Liver (tissue), 9 donors: ENCODE measurements around the gene PKIG. TPM values are rescaled to one million over a fixed set of nuclear protein-coding genes. Genes with fewer than 3 reads are reported as not detected.

ENCODE experiments used
- DNase-seq: peaks from one replicate; pipeline ENCODE4 v3.0.0-alpha.2; 2017; ENCODE audit warnings: low spot score
- H3K27ac ChIP-seq, 2 donors: one replicate each; pipeline ENCODE4 v1.7.0; 2013; ENCODE audit warnings: inconsistent platforms in 2 of 2, low read length in 2 of 2, control low read depth in 1 of 2, low read depth in 1 of 2, mild to moderate bottlenecking in 1 of 2
- H3K27me3 ChIP-seq, 4 donors: one replicate each; pipeline versions ENCODE4 v1.6.1 to v1.7.0; 2013; ENCODE audit warnings: low read length in 3 of 4, inconsistent platforms in 1 of 4, mild to moderate bottlenecking in 1 of 4, moderate library complexity in 1 of 4; ENCODE audit not compliant: control insufficient read depth in 4 of 4, insufficient read depth in 4 of 4
- H3K36me3 ChIP-seq, 4 donors: one replicate each; pipeline versions ENCODE4 v1.6.1 to v1.7.0; 2013; ENCODE audit warnings: low read length in 3 of 4, mild to moderate bottlenecking in 3 of 4, low read depth in 1 of 4, moderate library complexity in 1 of 4; ENCODE audit not compliant: control insufficient read depth in 4 of 4, insufficient read depth in 3 of 4
- H3K4me1 ChIP-seq, 4 donors: one replicate each; pipeline versions ENCODE4 v1.6.1 to v1.7.0; 2013; ENCODE audit warnings: low read length in 3 of 4, mild to moderate bottlenecking in 3 of 4, moderate library complexity in 1 of 4; ENCODE audit not compliant: control insufficient read depth in 4 of 4, insufficient read depth in 4 of 4
- H3K4me3 ChIP-seq, 3 donors: one replicate each; pipeline versions ENCODE4 v1.6.1 to v1.7.0; 2013; ENCODE audit warnings: low read length in 3 of 3, control low read depth in 1 of 3, low read depth in 1 of 3, mild to moderate bottlenecking in 1 of 3
- H3K9ac ChIP-seq, 2 donors: one replicate each; pipeline ENCODE4 v1.7.0; 2013; ENCODE audit warnings: low read length in 2 of 2, mild to moderate bottlenecking in 2 of 2, moderate library complexity in 2 of 2, control low read depth in 1 of 2, low read depth in 1 of 2
- H3K9me3 ChIP-seq, 4 donors: one replicate each; pipeline versions ENCODE4 v1.6.1 to v1.7.0; 2013; ENCODE audit warnings: low read length in 3 of 4; ENCODE audit not compliant: control insufficient read depth in 4 of 4
- ATF3 ChIP-seq: IDR thresholded peaks from 2 replicates; pipeline ENCODE4 v1.6.1; 2016; ENCODE audit warnings: antibody characterized with exemption
- CTCF ChIP-seq: fragments of 150-350 bp; IDR thresholded peaks from 2 replicates; pipeline ENCODE4 v1.5.1; 2017; ENCODE audit warnings: improper control_type of control experiment, low read depth, low read length; ENCODE audit not compliant: missing input control
- EGR1 ChIP-seq, 2 donors: IDR thresholded peaks; 2 replicates each; pipeline ENCODE4 v1.6.1; 2016 to 2018; ENCODE audit warnings: antibody characterized with exemption in 2 of 2, low read depth in 2 of 2
- FOXA1 ChIP-seq: IDR thresholded peaks from 2 replicates; pipeline ENCODE4 v1.6.1; 2016; ENCODE audit warnings: antibody characterized with exemption
- FOXA2 ChIP-seq: IDR thresholded peaks from 2 replicates; pipeline ENCODE4 v1.6.1; 2016; ENCODE audit warnings: antibody characterized with exemption
- GABPA ChIP-seq, 2 donors: IDR thresholded peaks in 1 of 2; conservative IDR thresholded peaks in 1 of 2; 2 replicates each; pipeline ENCODE4 v1.6.1; 2016; ENCODE audit warnings: antibody characterized with exemption in 2 of 2, mild to moderate bottlenecking in 1 of 2, moderate library complexity in 1 of 2
- HNF4A ChIP-seq, 2 donors: conservative IDR thresholded peaks; 2 replicates each; pipeline ENCODE4 v1.6.1; 2016; ENCODE audit warnings: antibody characterized with exemption in 2 of 2, mild to moderate bottlenecking in 2 of 2
- HNF4G ChIP-seq: IDR thresholded peaks from 2 replicates; pipeline ENCODE4 v1.6.1; 2016; ENCODE audit warnings: antibody characterized with exemption
- JUND ChIP-seq, 2 donors: IDR thresholded peaks; 2 replicates each; pipeline ENCODE4 v1.6.1; 2016; ENCODE audit warnings: antibody characterized with exemption in 2 of 2
- MAX ChIP-seq: IDR thresholded peaks from 2 replicates; pipeline ENCODE4 v1.6.1; 2016; ENCODE audit warnings: antibody characterized with exemption
- NR2F2 ChIP-seq: IDR thresholded peaks from 2 replicates; pipeline ENCODE4 v1.6.1; 2016; ENCODE audit warnings: antibody characterized with exemption
- RAD21 ChIP-seq, 2 donors: IDR thresholded peaks; 2 replicates each; pipeline ENCODE4 v1.6.1; 2016; ENCODE audit warnings: antibody characterized with exemption in 2 of 2, mild to moderate bottlenecking in 2 of 2
- REST ChIP-seq: IDR thresholded peaks from 2 replicates; pipeline ENCODE4 v1.6.1; 2016; ENCODE audit warnings: antibody characterized with exemption, mild to moderate bottlenecking
- RXRA ChIP-seq, 2 donors: IDR thresholded peaks; 2 replicates each; pipeline ENCODE4 v1.6.1; 2017 to 2018; ENCODE audit warnings: antibody characterized with exemption in 2 of 2, mild to moderate bottlenecking in 1 of 2
- SP1 ChIP-seq: IDR thresholded peaks from 2 replicates; pipeline ENCODE4 v1.6.1; 2018; ENCODE audit warnings: antibody characterized with exemption, mild to moderate bottlenecking
- TAF1 ChIP-seq: conservative IDR thresholded peaks from 2 replicates; pipeline ENCODE4 v1.6.1; 2016; ENCODE audit warnings: antibody characterized with exemption, mild to moderate bottlenecking
- YY1 ChIP-seq: IDR thresholded peaks from 2 replicates; pipeline ENCODE4 v1.6.1; 2016; ENCODE audit warnings: antibody characterized with exemption, mild to moderate bottlenecking
- ZBTB33 ChIP-seq: IDR thresholded peaks from 2 replicates; pipeline ENCODE4 v1.6.1; 2016; ENCODE audit warnings: antibody characterized with exemption
- WGBS: extraction: QIAGEN DNeasy Blood & Tissue Kit; methylation state at CpG from one replicate; pipeline ENCODE4 v1.1.7; 2013; 5-methylcytosine and 5-hydroxymethylcytosine counted together
- polyA plus RNA-seq, 2 donors: library from polyadenylated mRNA; stranded (reverse) in 1 of 2; unstranded in 1 of 2; fragments of 200-250 nt in 1 of 2; fragments of >200 nt in 1 of 2; fragmentation: Nextera tagmentation in 1 of 2; extraction: Ambion mirVana in 1 of 2; gene quantifications; one replicate each; pipeline versions ENCODE4 v1.2.1 to v1.2.3, GENCODE V29; 2013 to 2015
- total RNA-seq, 2 donors: library from RNA; depleted of rRNA; stranded (reverse); fragments of >200 nt; gene quantifications; one replicate each; pipeline ENCODE4 v1.2.3, GENCODE V29; 2014
- donor health status: healthy.
- donor health status: healthy.
- donor health status: healthy.
- donor health status: healthy.
- donor health status: healthy.

Gene PKIG
- total and polyA plus RNA-seq, 4 donors: 10.6 to 24.3 (median 23.4) TPM

GRCh38 chr20:44664131-44664530 lies 81.8 kb downstream of the PKIG start:
- Histone ChIP-seq H3K27me3 (no peaks in the 10 kb centered on the region), H3K36me3 (no peaks in the 10 kb centered on the region), H3K9me3 (no peaks in the 10 kb centered on the region), H3K9ac (no peak overlapping the region), H3K4me3 (no peak overlapping the region), H3K27ac (no peak overlapping the region), H3K4me1 (no peaks in the 10 kb centered on the region)
- WGBS: 54% methylated on average over 3 of the region's 3 CpGs
- DNase-seq: no peak
- TF ChIP-seq RAD21 (IDR thresholded peaks at IDR 0.05) (no peak), HNF4A (conservative IDR thresholded peaks at IDR 0.05) (no peak), CTCF (no peak), SP1 (no peak), MAX (no peak), NR2F2 (no peak), HNF4G (no peak), EGR1 (IDR thresholded peaks at IDR 0.05; ENCODE audit: low read depth in 2 of 2) (no peak), ZBTB33 (no peak), REST (no peak), ATF3 (no peak), RXRA (IDR thresholded peaks at IDR 0.05) (no peak), FOXA2 (no peak), TAF1 (no peak), YY1 (no peak), GABPA (IDR thresholded peaks at IDR 0.05 in 1 of 2, conservative IDR thresholded peaks at IDR 0.05 in 1 of 2) (no peak), FOXA1 (no peak), JUND (IDR thresholded peaks at IDR 0.05) (no peak)
